ENCODE data around the gene C11orf71.

GRCh38 chr11:114392735-114393667, 7.3 kb downstream of the C11orf71 start:
- TF ChIP-seq CTCF (IDR thresholded peaks at IDR 0.05): no peak
- no peak for TF ChIP-seq EP300 (IDR thresholded peaks at IDR 0.05)
- no peak for TF ChIP-seq POLR2A (IDR thresholded peaks at IDR 0.05)
- no peak for TF ChIP-seq POLR2AphosphoS5 (IDR thresholded peaks at IDR 0.05)

Data from suprapubic skin (tissue), 4 donors.